ENCODE measurements around the gene TAF13. TPM values are rescaled to one million over a fixed set of nuclear protein-coding genes. Genes with fewer than 3 reads are reported as not detected.

Gene TAF13
- total and polyA plus RNA-seq, 2 of the 4 experiments (the other 2 are of a cell fraction), result 13.1 to 42.5 TPM

DNA sequence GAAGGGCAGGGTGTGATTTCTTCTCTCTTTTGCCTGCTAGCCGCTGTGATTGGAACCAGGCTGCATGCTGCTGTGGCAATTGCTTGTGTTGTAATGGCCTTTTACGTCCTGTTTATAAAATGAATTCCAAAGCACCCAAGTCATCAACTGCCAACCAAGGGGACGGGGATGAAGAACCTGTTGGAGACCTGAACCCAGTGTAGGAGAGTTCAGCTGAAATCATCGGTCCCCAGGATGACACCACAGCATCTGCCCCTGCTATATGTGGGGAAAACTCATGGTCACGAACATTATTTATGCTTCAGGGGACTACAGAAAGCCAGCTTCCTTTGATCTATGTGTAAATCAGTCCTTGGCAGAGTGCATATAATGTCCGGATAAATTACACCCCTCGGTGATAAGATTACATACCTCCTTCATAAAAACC is 18.6 kb upstream of the TAF13 start:
- H3K4me1 ChIP-seq (ENCODE audit: control insufficient read depth, insufficient read depth, low read length), result peaks cover 8% of the 10 kb centered on the region; the same call in 1 of the 2 replicates
- DNase-seq (peak; percentile 87), ATAC-seq (ENCODE audit: low read depth) (peak; percentile 12)
- peak overlapping the region; percentile 10; the same call in 1 of the 2 replicates for H3K18ac ChIP-seq (ENCODE audit: low read depth, low read length)
- H4K91ac ChIP-seq (ENCODE audit: insufficient read depth, low read depth, low read length), result peak overlapping the region; percentile 73
- H3K9me3 ChIP-seq (ENCODE audit: control insufficient read depth, insufficient read depth, low read length), result no peaks in the 10 kb centered on the region
- peak overlapping the region; percentile 69 for H3K4me2 ChIP-seq (ENCODE audit: low read depth, low read length)
- H3K9ac ChIP-seq (ENCODE audit: low read depth, low read length), result peak overlapping the region; percentile 13; the same call in 1 of the 2 replicates
- intact Hi-C loops (cut with micrococcal nuclease), result no loop called here
- peak overlapping the region; percentile 65 for H2AK5ac ChIP-seq (ENCODE audit: low read depth, low read length)
- H3K4me3 ChIP-seq (ENCODE audit: insufficient read depth, low read depth, low read length), result no peak overlapping the region
- H2BK5ac ChIP-seq (ENCODE audit: low read depth, low read length, poor library complexity, severe bottlenecking), result peak overlapping the region; percentile 72
- peak overlapping the region; percentile 79 for H2AK9ac ChIP-seq (replicated peaks; ENCODE audit: low read depth, low read length, poor library complexity)
- no peaks in the 10 kb centered on the region for H4K20me1 ChIP-seq (ENCODE audit: insufficient read depth, low read length)
- peaks cover 3% of the 10 kb centered on the region; the same call in 1 of the 2 replicates for H3K36me3 ChIP-seq (ENCODE audit: control insufficient read depth, insufficient read depth, low read length)
- no peaks in the 10 kb centered on the region; the same call in 1 of the 2 replicates for H3K9me1 ChIP-seq (ENCODE audit: insufficient read depth, low read length)
- in situ Hi-C loops (cut with MboI; ENCODE audit: low sequenced_read_pairs), result no loop called here
- CTCF ChIA-PET, result no interaction called here
- H2BK15ac ChIP-seq (ENCODE audit: low read depth, low read length), result peak overlapping the region; percentile 71; the same call in 2 of the 3 replicates
- peak overlapping the region; percentile 42 to 83 for H4K8ac ChIP-seq (ENCODE audit: low read depth in 2 of 2, low read length in 2 of 2)
- H2AFZ ChIP-seq (replicated peaks; ENCODE audit: low read length, poor library complexity), result peak overlapping the region; percentile 16
- 50% methylated on average over 1 of the region's 7 CpGs; no CpG with 5 or more reads in 1 of the 2 experiments for WGBS, 2 experiments (ENCODE audit: extremely low coverage in 2 of 2, insufficient read length in 1 of 2)
- H2BK20ac ChIP-seq (ENCODE audit: low read depth, low read length), result peak overlapping the region; percentile 53
- peak overlapping the region; percentile 32 for H3K23ac ChIP-seq (ENCODE audit: low read depth, low read length)
- H4K5ac ChIP-seq (ENCODE audit: low read depth, low read length), result peak overlapping the region; percentile 45; the same call in 1 of the 2 replicates
- peak overlapping the region; percentile 2 for H3K14ac ChIP-seq (replicated peaks; ENCODE audit: low read depth, low read length)
- peak overlapping the region; percentile 75 for H3K4ac ChIP-seq (ENCODE audit: low read depth, low read length)
- H3K56ac ChIP-seq (ENCODE audit: extremely low read depth, insufficient read depth, low read length), result peak overlapping the region; percentile 82
- TF ChIP-seq POLR2A (IDR thresholded peaks at IDR 0.05; ENCODE audit: low read depth, low read length) (no peak), FOS (IDR thresholded peaks at IDR 0.05; ENCODE audit: low read depth, low read length) (peak; percentile 50; the same call in 1 of the 2 replicates), RAD21 (IDR thresholded peaks at IDR 0.05; ENCODE audit: low read length) (no peak), CEBPB (IDR thresholded peaks at IDR 0.05; ENCODE audit: low read depth, low read length) (peak; percentile 91)
- no TSS peak for BruUV-seq (replicated peaks)
- peak overlapping the region; percentile 78 for H2BK120ac ChIP-seq (ENCODE audit: low read depth, low read length)
- no peaks in the 10 kb centered on the region for H3K27me3 ChIP-seq (ENCODE audit: control insufficient read depth, insufficient read depth, low read length)
- peaks cover 26 to 50% of the 10 kb centered on the region in 2 experiments for H3K79me1 ChIP-seq (ENCODE audit: low read depth in 1 of 2, low read length in 2 of 2)
- dilution Hi-C loops (cut with HindIII; ENCODE audit: low sequenced_read_pairs, unreplicated experiment), result no loop called here
- H3K27ac ChIP-seq (ENCODE audit: insufficient read depth, low read length), result peak overlapping the region; percentile 66
- POLR2A ChIA-PET (ENCODE audit: unreplicated experiment), result interaction anchor here (0.7 kb wide), 1 partner anchor 26 kb away, joined by 3 read pairs; no protein-coding TSS in a partner anchor

All from IMR-90 (cell line).